A673 (cell line): ENCODE results near the gene PZP. TPM values are rescaled to one million over a fixed set of nuclear protein-coding genes. Genes with fewer than 3 reads are reported as not detected.

Experiments used
- BruUV-seq: library from RNA; stranded (reverse); fragments of 400-500 nt; replicated peaks from 2 replicates; lab custom pipeline; 2021; lab: Mats Ljungman, UMichigan
- CTCF ChIA-PET: fragments of 300-600 bp; sonication (Branson Sonifier 250); formaldehyde crosslinking; loops from one replicate; lab custom pipeline; 2022; ENCODE audit warnings: antibody characterized with exemption; lab: Charles Lee
- POLR2A ChIA-PET: fragments of 300-600 bp; sonication (Branson Sonifier 250); formaldehyde crosslinking; loops from one replicate; lab custom pipeline; 2022; ENCODE audit warnings: antibody characterized with exemption; ENCODE audit not compliant: low non-redundant PET; lab: Charles Lee
- DNase-seq: peaks from one replicate; pipeline ENCODE4 v3.0.0-alpha.2; 2015; ENCODE audit warnings: low spot score
- H3K27ac ChIP-seq: fragments of 200-600 bp; sonication (generic); 2 replicates; pipeline ENCODE4 v1.5.1; 2016; ENCODE audit warnings: mixed run types, low read depth, mild to moderate bottlenecking, mixed read lengths, antibody characterized with exemption, low read length; ENCODE audit not compliant: poor library complexity, severe bottlenecking
- H3K27me3 ChIP-seq: fragments of 200-600 bp; sonication (generic); replicated peaks from 2 replicates; pipeline ENCODE4 v1.6.1; 2017; ENCODE audit warnings: mixed run types, low read depth, mild to moderate bottlenecking, mixed read lengths, antibody characterized with exemption, low read length; ENCODE audit not compliant: insufficient read depth, poor library complexity
- H3K36me3 ChIP-seq: fragments of 200-600 bp; sonication (generic); 2 replicates; pipeline ENCODE4 v1.6.1; 2016; ENCODE audit warnings: mixed run types, mild to moderate bottlenecking, mixed read lengths, antibody characterized with exemption, low read length; ENCODE audit not compliant: insufficient read depth, poor library complexity, severe bottlenecking
- H3K4me1 ChIP-seq: fragments of 200-600 bp; sonication (generic); 2 replicates; pipeline ENCODE4 v1.6.1; 2017; ENCODE audit warnings: mixed run types, mild to moderate bottlenecking, mixed read lengths, antibody characterized with exemption, low read length; ENCODE audit not compliant: insufficient read depth, poor library complexity, severe bottlenecking
- H3K4me3 ChIP-seq: fragments of 200-600 bp; sonication (generic); 2 replicates; pipeline ENCODE4 v1.5.1; 2016; ENCODE audit warnings: low read depth, mixed run types, mild to moderate bottlenecking, mixed read lengths, low read length; ENCODE audit not compliant: poor library complexity, severe bottlenecking
- H3K9me3 ChIP-seq: fragments of 200-600 bp; sonication (generic); 2 replicates; pipeline ENCODE4 v1.6.1; 2016; ENCODE audit warnings: mixed run types, low read depth, mild to moderate bottlenecking, mixed read lengths, antibody characterized with exemption, low read length; ENCODE audit not compliant: poor library complexity, severe bottlenecking
- CTCF ChIP-seq: fragments of 300-800, 200-600 bp; sonication (generic); conservative IDR thresholded peaks from 2 replicates; pipeline ENCODE4 v1.5.1; 2017; ENCODE audit warnings: low read depth, mild to moderate bottlenecking, antibody characterized with exemption, low read length, moderate library complexity, mixed read lengths
- EZH2 ChIP-seq: fragments of 200-600 bp; sonication (generic); IDR thresholded peaks from 2 replicates; pipeline ENCODE4 v1.6.1; 2017; ENCODE audit warnings: borderline replicate concordance, low read depth, mild to moderate bottlenecking, mixed read lengths, antibody characterized with exemption, low read length; ENCODE audit not compliant: poor library complexity, severe bottlenecking
- intact Hi-C: fragments of 100-400 bp; cut with micrococcal nuclease; formaldehyde crosslinking; loops from one replicate; pipeline ENCODE4 v1.10.0; 2022; ENCODE audit not compliant: unreplicated experiment
- total RNA-seq: library from RNA; stranded (reverse); gene quantifications from 2 replicates; pipeline ENCODE4 v1.2.3, GENCODE V29; 2021

PZP gene
- total RNA-seq, 1 experiment from 2014 or later = not detected

- ChIA-PET POLR2A (no interaction called here), CTCF (no interaction called here)
- Histone ChIP-seq H3K36me3 (no peaks in the 10 kb centered on the region), H3K9me3 (no peaks in the 10 kb centered on the region), H3K4me1 (no peaks in the 10 kb centered on the region), H3K4me3 (no peak within 1 kb of the TSS), H3K27ac (no peak within 1 kb of the TSS), H3K27me3 (no peaks in the 10 kb centered on the region)
- peak; percentile 21 for DNase-seq
- intact Hi-C loops = no loop called here
- TF ChIP-seq CTCF (no peak), EZH2 (no peak)
- no TSS peak for BruUV-seq
Measured at GRCh38 chr12:9115731-9116559, 92.2 kb downstream of the PZP start, which contains the start of gene A2M. Gene A2M, minus strand, starts transcription at chr12:9115919. Its CDS starts 70 bp downstream, at chr12:9115849.

GRCh38 chr12:9114946-9115345, 93.2 kb downstream of the PZP start:
- ChIA-PET POLR2A (no interaction called here), CTCF (no interaction called here)
- no peak overlapping the region for H3K27ac ChIP-seq
- no peaks in the 10 kb centered on the region for H3K36me3 ChIP-seq
- H3K4me1 ChIP-seq = no peaks in the 10 kb centered on the region
- TF ChIP-seq EZH2 (no peak), CTCF (no peak)
- no TSS peak for BruUV-seq
- no peak overlapping the region for H3K4me3 ChIP-seq
- no peaks in the 10 kb centered on the region for H3K9me3 ChIP-seq
- no peaks in the 10 kb centered on the region for H3K27me3 ChIP-seq
- intact Hi-C loops = no loop called here
- DNase-seq = no peak

- BruUV-seq = no TSS peak
- no peaks in the 10 kb centered on the region for H3K36me3 ChIP-seq
- CTCF ChIA-PET = no interaction called here
- H3K27ac ChIP-seq = no peak overlapping the region
- H3K27me3 ChIP-seq = no peaks in the 10 kb centered on the region
- no peaks in the 10 kb centered on the region for H3K4me1 ChIP-seq
- POLR2A ChIA-PET = no interaction called here
- H3K4me3 ChIP-seq = no peak overlapping the region
- no peak for TF ChIP-seq EZH2
- TF ChIP-seq CTCF = no peak
- intact Hi-C loops = no loop called here
- no peak for DNase-seq
- H3K9me3 ChIP-seq = no peaks in the 10 kb centered on the region
Measured at GRCh38 chr12:9113987-9114309, 94.2 kb downstream of the PZP start.
